ENCODE data around the gene GLT8D2. TPM values are rescaled to one million over a fixed set of nuclear protein-coding genes. Genes with fewer than 3 reads are reported as not detected.

Gene GLT8D2
- total RNA-seq, 1 donor from 2014 or later, result 0.46 TPM

DNA sequence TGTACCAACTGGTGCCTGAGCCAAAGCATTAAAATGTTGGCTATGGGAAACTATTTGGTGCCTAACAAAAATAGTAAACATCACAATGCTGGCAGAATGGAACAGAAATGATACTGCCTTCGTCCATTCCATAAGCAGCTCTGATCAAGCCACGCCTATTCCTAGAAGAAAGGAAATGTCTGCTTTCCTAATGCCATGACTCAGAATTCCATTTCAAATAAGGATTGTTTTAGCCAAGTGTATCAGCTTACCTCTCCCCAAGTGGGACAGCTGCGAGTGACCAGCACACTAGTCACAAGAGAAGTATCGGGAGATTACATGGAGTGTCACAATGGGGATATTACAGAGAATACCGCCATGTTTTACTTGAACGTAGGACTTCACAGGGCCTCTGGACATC lies 38.7 kb downstream of the GLT8D2 start:
- no peaks in the 10 kb centered on the region for H3K4me1 Mint-ChIP-seq (ENCODE audit: low read depth)
- TF ChIP-seq, protein P1, sequence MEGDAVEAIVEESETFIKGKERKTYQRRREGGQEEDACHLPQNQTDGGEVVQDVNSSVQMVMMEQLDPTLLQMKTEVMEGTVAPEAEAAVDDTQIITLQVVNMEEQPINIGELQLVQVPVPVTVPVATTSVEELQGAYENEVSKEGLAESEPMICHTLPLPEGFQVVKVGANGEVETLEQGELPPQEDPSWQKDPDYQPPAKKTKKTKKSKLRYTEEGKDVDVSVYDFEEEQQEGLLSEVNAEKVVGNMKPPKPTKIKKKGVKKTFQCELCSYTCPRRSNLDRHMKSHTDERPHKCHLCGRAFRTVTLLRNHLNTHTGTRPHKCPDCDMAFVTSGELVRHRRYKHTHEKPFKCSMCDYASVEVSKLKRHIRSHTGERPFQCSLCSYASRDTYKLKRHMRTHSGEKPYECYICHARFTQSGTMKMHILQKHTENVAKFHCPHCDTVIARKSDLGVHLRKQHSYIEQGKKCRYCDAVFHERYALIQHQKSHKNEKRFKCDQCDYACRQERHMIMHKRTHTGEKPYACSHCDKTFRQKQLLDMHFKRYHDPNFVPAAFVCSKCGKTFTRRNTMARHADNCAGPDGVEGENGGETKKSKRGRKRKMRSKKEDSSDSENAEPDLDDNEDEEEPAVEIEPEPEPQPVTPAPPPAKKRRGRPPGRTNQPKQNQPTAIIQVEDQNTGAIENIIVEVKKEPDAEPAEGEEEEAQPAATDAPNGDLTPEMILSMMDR (IDR thresholded peaks at IDR 0.05; ENCODE audit: unreplicated experiment), result no peak
- no peak overlapping the region for H3K4me3 Mint-ChIP-seq (ENCODE audit: low read depth)

DNA sequence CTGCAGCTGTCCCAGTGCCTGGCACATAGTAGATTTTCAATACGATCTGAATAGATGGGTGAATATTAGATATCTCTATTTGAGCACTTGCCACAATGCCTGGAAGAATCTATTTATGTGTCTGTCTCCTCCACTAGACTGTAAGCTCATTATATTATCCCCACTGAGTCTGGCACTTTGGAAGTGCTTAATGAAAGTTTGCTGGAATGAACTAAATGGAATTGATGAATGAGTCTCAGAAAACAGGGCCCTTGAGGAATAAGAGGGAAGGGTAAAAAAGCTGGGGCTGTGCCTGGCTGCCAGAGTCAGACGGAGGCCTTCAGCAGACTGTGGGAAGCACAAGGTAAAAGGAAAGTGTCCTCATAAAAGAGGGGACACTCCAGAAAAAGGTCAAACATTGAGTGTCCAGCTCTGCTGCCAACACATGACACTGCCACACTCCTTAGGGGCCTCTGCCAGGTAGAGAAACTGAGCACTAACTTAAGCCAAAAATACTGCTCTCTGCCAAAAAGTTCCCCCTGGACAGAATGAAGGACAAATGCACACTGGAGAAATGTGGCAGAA lies 39.3 kb downstream of the GLT8D2 start:
- Mint-ChIP-seq H3K4me3 (ENCODE audit: low read depth) (no peak overlapping the region), H3K27me3 (peaks cover 10% of the 10 kb centered on the region), H3K36me3 (ENCODE audit: insufficient read depth) (no peaks in the 10 kb centered on the region), H3K9me3 (ENCODE audit: low read depth) (no peaks in the 10 kb centered on the region), H3K27ac (no peak overlapping the region), H3K4me1 (ENCODE audit: low read depth) (no peaks in the 10 kb centered on the region)
- DNase-seq (ENCODE audit: low spot score, unreplicated experiment), result no peak
- TF ChIP-seq, protein P1 (IDR thresholded peaks at IDR 0.05; ENCODE audit: unreplicated experiment), result no peak

More for the DNA sequence above, 38.7 kb downstream of the GLT8D2 start:
- Mint-ChIP-seq H3K27me3 (peaks cover 10% of the 10 kb centered on the region), H3K27ac (no peak overlapping the region), H3K9me3 (ENCODE audit: low read depth) (no peaks in the 10 kb centered on the region), H3K36me3 (ENCODE audit: insufficient read depth) (no peaks in the 10 kb centered on the region)
- no peak for DNase-seq (ENCODE audit: low spot score, unreplicated experiment)

DNA sequence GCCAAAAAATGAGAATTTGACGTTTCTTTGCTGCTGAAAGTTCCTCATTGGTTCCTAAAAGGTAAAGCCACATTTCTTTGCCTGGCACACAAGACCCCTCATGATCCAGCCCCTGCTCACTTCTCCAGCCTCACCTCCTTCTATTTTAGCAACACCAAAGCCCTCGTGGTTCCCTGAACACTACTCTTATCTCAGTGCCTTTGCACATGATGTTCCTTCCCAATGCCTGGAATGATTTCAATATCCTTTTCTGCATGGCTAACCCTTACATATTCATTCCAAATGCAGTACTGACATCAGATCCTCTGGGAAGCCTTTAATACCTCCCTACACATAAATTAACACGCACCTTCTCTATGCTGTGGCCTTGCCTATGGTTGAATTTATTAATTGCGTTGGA lies 39.9 kb downstream of the GLT8D2 start:
- TF ChIP-seq, protein P1 (IDR thresholded peaks at IDR 0.05; ENCODE audit: unreplicated experiment), result no peak
- DNase-seq (ENCODE audit: low spot score, unreplicated experiment), result no peak
- Mint-ChIP-seq H3K9me3 (ENCODE audit: low read depth) (no peaks in the 10 kb centered on the region), H3K4me3 (ENCODE audit: low read depth) (no peak overlapping the region), H3K4me1 (ENCODE audit: low read depth) (no peaks in the 10 kb centered on the region), H3K27me3 (peaks cover 10% of the 10 kb centered on the region), H3K36me3 (ENCODE audit: insufficient read depth) (no peaks in the 10 kb centered on the region), H3K27ac (no peak overlapping the region)

DNA sequence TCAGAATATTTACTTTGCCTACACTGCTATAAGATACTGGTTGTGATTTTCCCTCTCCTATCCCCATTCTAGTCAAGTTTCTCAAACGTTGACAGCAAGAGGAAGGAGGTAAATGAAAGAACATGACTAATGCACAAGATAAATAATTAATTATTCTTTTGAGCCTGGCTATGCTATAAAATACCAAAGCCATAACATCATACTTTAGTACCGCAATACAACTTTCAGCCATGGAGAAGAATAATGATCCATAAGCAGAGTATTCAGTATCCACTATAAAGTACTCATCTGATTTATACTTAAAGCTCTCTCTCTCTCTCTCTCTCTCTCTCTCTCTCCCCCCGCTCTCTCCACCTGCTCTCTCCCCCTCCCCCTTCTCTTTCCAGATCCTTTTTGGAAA lies 43.1 kb downstream of the GLT8D2 start:
- no peaks in the 10 kb centered on the region for H3K4me1 Mint-ChIP-seq (ENCODE audit: low read depth)
- H3K36me3 Mint-ChIP-seq (ENCODE audit: insufficient read depth), result no peaks in the 10 kb centered on the region
- H3K27ac Mint-ChIP-seq, result no peak overlapping the region
- no peak for DNase-seq (ENCODE audit: low spot score, unreplicated experiment)
- H3K9me3 Mint-ChIP-seq (ENCODE audit: low read depth), result no peaks in the 10 kb centered on the region
- H3K4me3 Mint-ChIP-seq (ENCODE audit: low read depth), result no peak overlapping the region
- peaks cover 13% of the 10 kb centered on the region for H3K27me3 Mint-ChIP-seq
- TF ChIP-seq, protein P1 (IDR thresholded peaks at IDR 0.05; ENCODE audit: unreplicated experiment), result no peak

DNA sequence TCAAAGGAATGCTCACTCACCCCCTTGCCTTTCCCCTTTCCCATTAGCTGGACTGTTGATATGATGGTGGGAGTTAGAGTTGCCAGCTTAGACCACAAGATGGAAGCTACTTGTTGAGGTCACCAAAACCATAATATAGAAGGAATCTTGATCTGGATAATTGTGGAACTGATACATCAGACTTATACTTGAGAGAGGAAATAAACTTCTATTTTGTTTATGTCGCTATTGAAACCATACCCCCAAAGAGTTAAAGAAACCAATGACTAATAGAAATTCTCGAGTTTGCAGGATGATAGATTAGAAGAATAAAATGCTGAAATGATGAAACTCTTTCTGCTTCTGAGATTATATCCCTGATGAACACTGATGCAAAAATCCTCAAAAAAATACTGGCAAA lies 46.4 kb downstream of the GLT8D2 start:
- no peak overlapping the region for H3K27ac Mint-ChIP-seq

More for the DNA sequence above, 46.4 kb downstream of the GLT8D2 start:
- TF ChIP-seq, protein P1 (IDR thresholded peaks at IDR 0.05; ENCODE audit: unreplicated experiment), result no peak
- Mint-ChIP-seq H3K9me3 (ENCODE audit: low read depth) (no peaks in the 10 kb centered on the region), H3K4me1 (ENCODE audit: low read depth) (no peaks in the 10 kb centered on the region), H3K4me3 (ENCODE audit: low read depth) (no peak overlapping the region), H3K36me3 (ENCODE audit: insufficient read depth) (no peaks in the 10 kb centered on the region), H3K27me3 (peaks cover 18% of the 10 kb centered on the region)
- DNase-seq (ENCODE audit: low spot score, unreplicated experiment), result no peak

All from progenitor cell of endocrine pancreas (in vitro differentiated cells).